PC-3 (cell line): ENCODE measurements around the gene MED8.

ENCODE experiments used
- CTCF ChIP-seq: fragments of 300-600 bp; sonication (generic); conservative IDR thresholded peaks from 2 replicates; pipeline ENCODE4 v1.5.1; 2017; ENCODE audit warnings: antibody characterized with exemption, low read depth, mild to moderate bottlenecking, low read length
- EZH2 ChIP-seq: fragments of 300-600 bp; sonication (generic); IDR thresholded peaks from one replicate; pipeline ENCODE4 v1.6.1; 2017; ENCODE audit warnings: antibody characterized with exemption, mild to moderate bottlenecking, low read length; ENCODE audit not compliant: unreplicated experiment

- TF ChIP-seq CTCF (no peak), EZH2 (no peak)
Observed at GRCh38 chr1:43345120-43345519, 44.5 kb downstream of the MED8 start.
